HG03571 (cell line): ENCODE data around the gene PCGF2.
A peak's percentile ranks its signal among the peaks of the same experiment; 100 is the strongest.
"Not testable (repeated sequence)": the region's sequence is repeated elsewhere in the genome, so short reads cannot be mapped to it uniquely, and the experiment has no call there.

Source experiments
- ATAC-seq: cut with Tn5 transposase; IDR thresholded peaks from one replicate; pipeline ENCODE4 v1.9.1; 2021; ENCODE audit not compliant: unreplicated experiment

The PCGF2 gene

DNA sequence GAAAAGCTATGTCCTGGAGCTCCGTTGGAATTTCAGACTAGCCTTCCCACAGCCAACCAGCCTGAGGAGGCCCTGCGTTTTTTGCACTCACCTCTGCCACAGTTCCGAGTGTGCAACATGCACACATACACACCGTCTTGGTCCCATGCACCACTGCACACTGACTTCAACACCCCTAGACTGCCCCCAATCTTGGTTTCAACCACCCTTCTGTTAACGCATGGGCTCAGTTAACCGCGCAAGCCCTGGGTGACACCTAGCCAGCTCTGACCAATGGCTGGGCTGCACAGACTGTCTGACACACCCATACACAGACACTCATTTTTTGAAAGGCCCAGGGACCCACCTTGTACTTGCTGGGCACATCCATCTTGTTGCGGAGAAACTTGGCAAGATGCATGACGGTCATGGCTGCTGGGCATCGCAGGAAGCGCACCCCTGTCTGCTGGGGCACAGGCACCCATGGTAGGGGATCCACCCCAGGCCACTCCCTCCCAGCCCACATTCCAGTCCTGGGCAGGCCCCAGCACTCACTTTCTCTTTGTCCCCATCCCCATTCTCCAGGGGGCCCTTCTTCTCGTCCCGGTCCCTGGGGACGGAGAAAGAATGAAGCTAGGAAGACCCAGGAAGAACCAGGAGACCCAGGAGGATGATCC lies 10.0 kb downstream of the PCGF2 start:
- no peak for ATAC-seq

DNA sequence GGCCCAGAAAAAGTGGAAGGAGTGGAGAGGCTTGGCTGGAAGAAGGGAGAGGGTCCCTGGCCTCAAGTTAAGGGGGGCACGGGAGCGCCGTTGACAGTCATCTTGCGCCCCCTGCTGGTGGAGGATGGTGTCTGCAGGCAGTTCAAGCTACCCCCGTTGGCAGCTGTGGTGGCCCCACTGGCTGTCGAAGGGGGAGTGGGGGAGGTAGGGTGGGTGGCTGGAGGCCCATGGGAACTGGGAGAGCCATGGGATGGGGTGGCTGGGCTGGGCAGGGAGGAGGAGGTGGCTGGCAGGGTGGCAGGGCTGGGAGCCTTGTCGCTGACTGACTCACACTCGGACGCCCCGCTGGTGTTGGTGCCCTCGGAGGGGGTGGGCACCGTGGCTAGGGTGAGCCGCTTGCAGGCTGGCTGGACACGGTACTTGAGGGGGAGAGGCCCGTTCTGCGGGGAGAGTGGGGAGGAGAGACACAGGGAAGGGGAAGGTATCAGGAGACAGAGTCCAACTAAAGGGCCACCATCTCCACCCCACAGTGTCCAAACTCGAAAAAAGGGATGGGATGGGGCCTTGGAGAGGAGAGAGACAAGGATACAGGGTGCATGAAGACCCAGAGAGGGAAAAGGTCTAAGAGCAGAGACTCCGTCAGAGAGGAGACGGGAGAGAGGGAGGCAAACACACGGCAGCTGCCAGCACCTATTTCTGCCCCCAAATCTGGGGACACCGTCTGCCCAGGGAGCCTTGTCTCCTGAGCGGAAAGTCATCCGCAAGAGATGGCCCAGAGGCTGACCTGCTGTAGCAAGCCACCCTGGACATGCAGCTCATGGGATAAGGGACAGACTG lies 12.8 kb downstream of the PCGF2 start:
- ATAC-seq, result no peak

DNA sequence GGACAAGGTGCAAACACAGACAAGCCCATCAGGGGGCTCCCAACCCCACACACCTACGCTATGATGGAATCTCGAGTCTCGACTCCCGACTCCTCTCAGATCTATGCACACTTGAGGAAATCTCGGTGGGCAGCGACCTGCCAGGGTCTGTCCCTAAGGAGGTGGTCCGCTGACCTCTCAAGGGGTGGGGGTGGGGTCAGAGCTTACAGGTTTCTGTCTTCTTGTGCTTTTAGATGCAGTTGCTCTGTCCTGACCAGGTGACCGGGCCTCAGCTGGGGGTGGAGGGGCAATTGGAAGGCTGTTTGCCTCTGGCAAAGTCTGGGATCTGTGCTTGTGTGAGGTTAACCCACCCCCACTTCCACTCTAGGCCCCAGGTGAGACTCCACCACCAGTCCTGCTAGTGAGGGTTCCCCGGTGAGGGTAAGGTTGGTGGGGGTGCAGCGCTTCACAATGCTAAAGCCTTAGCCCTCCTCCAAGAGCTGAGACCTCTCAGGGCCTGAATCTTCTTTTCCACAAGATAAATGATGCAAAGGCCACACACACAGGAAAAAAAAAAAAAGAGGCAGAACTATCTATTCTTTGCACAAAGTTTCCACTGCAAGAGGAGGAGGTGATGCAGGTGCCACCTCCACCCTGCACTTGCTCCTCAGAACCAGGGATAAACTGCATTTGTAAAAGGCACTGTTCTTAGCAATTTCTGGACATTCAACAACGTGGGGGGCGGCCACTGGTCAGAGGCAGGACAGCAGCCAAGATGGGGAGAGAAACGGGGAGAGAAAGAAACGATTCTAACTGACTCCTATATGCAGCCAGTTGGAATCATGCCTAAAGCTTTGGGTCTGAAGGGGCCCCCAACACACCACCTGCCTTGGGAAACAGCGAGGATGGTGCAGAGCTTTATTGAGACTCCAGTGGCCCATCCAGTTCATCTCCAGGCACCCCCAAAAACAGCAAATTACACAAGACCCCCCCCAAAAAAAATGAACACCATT lies 13.9 kb downstream of the PCGF2 start:
- no peak for ATAC-seq

DNA sequence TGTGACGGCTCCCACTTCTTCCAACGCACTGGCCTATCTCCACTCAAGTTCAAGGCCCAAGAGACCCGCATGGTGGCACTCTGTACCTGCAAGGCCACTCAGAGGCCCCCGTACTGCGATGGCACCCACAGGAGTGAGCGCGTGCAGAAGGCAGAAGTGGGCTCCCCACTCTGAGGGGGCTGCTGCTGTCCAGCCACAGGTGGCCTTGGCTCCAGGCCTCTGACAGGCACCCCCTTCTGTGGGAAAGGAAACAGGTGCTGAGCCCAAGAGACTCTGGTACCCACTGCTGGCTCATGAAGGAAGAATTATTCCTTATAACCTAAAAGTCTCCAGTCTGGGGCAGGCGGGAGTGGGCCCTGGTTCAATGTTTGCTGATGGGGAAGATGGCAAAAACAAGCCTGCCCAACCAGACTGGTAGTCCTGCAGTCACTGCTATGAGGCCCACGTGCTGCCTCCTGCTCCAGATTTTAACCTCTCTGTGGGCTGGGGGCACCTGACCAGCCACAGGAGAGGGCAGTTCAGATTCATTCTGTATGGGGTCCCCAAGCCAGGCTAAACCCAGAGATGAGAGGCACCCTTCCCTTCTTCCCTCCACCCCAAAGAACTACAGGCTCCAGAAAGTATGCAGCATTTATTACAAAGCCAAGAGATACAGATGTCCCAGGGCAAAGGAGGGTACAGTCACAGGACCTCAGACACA lies 14.7 kb downstream of the PCGF2 start:
- no peak for ATAC-seq

DNA sequence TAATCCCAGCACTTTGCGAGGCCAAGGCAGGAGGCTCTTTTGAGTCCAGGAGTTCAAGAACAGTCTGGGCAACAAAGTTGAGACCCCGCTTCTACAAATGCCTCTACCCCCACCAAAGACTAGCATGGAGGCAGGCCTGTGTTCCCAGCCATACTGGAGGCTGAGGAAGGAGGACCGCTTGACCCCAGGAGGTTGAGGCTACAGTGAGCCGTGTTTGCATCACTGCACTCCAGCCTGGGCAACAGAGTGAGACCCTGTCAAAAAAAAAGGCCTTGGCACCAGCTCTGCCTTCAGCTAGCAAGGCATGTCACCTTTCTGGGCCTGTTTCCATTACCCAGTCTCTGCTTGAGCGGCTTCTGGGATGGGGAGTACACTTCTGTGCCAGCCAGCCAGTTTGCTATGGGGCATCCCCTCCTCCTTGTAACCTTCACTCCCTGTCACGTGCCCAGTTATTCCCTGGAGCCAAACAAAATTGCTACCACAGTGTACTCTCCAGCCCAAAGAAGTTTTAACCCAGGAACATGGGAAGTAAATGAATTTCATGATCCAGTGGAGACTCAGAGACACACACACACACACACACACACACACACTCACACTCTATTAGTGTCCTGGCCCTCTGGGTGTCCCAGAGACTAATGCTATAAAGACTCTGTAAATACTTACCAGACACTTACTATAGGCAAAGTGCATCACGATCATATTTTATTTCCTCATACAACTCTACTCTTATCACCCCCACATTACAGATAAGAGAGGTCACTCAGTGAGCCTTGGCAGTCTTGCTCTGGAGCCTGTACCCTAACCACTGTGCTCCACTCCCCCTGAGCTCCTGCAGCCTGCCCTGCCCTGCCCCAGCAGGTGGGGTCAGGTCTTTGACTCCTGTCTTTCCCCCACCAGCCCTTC lies 15.5 kb downstream of the PCGF2 start:
- ATAC-seq, result no peak

DNA sequence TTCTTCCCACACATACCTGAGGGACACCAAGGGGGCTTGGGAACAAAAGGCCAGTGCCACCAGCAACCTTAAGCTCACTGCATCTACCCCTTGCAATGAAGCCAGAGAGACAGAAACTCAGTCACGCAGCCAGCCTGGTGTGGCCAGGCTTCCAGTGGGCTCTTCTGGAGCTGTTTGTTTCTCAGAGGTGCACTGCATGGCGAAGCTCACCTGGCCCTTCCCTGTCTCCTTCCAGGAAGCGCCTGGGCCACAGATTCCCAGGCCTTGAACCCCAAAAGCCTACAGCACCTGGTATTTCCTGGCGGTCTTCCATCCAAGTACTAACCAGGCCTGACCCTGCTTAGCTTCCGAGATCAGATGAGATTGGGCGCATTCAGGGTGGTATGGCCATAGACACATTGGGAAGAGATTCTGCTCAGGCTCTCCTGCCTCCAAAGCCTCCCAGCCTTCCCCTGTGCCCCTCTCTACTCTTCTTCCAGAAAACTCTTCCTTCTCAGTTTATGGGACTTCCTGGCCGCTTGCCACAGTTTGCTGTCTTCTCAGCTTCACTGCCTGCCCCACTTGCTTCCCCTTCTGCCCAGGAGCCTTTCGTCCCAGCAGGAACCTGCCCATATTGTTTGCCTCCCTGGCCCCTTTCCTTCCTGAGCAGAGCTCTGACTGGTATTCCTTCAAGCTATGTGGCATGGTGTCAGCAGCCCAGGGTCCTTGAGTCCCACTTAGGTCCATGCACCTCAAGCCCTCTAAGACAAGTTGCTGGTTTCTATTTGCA lies 16.4 kb downstream of the PCGF2 start:
- no peak for ATAC-seq

DNA sequence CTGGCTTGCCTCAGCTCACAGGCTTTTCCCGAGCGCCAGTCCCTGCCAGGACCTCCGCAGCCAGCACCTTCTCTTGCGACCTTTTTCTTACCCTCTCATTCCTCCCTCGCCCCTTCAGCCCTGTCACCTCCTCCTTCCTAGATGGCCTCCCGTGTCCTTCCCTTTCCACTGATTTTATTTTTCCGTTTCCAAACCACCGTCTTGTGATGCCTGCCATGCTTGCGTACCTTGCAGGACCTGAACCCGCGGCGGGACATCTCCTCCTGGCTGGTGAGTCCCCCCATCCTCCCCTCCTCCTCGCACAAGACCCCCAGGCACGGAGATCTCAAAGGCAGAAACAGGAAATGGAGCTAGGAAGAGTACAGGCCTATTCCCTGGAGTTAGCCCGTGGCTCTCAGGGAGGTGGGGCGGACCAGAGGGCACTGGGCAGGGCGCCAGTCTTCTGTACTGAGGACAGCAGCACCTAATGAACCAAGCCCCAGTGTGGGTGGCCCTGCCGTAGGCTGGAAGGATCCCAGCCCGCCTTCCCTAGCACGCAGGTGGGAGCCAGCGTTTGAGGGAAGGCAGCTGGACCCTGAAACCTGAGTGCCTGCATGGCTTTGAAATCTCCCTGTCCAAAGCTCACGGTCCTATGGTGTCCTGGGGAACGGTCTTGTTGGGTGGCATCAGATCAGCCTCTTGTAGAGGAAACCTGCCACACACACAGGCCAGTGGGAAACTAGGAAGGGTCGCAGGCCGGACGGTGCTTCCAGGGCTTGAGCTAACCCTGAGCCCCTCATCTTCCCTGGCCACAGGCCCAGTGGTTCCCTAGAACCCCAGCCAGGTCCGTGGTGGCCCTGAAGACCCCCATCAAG lies 17.4 kb downstream of the PCGF2 start:
- ATAC-seq, result no peak

DNA sequence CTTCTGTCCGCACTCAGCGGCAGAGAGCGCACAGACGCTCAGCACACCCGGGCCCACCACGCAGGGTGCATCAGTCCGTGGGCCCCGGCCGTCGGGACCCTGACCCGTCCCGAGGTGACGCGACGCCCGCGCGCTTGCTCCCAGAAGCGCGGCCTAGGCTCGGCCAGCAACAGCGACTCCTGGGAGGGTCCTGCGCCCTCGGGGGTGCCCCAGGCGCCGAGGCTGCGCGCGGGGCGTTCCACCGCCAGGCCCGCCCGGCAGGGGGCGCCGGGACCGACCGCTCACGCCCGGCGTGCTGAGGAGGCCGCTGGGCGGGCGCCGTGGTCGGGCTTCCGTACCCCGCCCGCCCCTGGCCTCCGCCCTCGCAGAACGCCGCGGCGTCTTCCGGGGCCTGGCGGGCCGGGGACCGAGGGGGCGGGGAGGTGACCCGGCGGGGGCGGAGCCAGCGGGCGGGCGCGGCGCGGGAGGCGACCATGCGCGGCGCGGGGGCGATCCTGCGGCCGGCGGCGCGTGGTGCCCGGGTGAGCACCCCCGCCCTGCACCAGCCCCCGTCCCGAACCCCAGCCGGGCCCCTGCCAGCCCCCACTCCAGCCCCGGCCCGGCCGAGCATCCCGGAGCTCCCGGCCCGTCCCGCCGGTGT lies 18.1 kb downstream of the PCGF2 start, which contains the start of gene CISD3:
CISD3 (plus strand) TSS at position 456 of the 640 bp plus-strand sequence; CDS start at position 474, 18 bp downstream.
- peak; percentile 67 for ATAC-seq

DNA sequence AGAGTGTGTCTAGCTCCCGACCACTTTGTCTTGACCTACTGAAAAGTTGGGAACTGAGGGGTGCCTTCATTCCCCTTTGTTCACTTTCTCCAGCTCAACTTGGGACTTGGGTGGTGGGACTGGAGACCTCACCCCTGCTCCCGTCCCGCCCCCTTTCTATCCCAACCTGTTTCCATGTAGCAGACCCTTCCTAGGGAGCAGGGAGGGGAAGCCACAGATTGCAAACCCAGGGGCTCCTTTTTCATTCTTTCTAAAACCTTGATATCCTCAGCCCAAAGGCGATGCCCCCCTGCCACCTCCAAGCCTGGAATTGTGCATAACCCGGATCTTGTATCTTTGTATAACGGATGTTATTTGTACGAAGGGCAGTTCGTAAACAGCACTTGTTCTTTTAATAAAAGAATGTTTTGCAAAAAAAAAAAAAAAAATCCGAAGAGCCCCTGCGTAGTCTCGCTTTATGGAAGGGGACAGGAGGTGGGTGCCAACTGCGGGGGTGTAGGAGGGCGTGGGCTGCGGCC lies 18.7 kb downstream of the PCGF2 start:
- ATAC-seq, result no peak

DNA sequence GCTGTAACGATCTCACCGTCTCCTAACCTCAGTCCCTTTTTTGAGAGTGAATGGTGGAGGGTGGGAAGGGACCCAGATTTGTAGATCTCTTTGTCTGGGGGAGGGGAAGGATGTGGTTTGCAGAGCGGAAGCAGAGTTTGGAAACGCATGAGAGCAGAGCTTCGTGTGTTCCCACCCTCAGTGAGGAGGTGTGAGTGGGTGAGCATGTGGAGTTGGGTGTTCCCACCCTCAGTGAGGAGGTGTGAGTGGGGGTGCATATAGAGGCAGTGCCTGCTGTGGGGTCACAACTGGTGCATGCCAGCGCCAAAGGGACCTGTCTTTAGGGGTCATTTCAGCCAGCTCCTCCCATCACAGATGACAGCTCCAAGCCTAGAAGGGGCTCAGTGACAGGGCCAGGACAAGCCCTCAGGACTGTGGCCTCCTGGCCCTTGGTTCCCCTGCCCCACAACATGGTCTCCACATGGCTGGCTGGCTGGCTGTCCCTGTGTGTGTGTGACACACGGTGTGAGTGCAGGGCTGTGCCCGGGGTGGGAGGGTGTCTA lies 19.8 kb downstream of the PCGF2 start:
- no peak for ATAC-seq

DNA sequence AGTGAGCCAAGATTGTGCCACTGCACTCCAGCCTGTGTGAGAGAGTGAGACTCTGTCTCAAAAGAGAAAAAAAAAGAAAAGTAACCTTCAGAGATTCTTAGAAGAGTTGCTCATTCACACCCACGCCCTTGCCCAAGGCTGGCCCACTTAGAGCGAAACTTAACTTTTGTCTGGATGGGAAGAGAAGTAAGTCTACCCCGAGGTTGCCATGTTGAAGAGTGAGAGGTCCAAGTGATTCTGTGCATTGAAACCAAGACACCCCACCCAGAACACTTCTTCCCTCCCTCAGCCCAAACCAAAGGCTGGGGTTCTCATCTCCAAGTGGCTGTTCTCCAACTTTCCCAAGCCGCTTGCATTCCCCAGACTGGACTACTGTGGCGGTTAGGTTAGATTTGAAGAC lies 20.4 kb downstream of the PCGF2 start:
- no peak for ATAC-seq

DNA sequence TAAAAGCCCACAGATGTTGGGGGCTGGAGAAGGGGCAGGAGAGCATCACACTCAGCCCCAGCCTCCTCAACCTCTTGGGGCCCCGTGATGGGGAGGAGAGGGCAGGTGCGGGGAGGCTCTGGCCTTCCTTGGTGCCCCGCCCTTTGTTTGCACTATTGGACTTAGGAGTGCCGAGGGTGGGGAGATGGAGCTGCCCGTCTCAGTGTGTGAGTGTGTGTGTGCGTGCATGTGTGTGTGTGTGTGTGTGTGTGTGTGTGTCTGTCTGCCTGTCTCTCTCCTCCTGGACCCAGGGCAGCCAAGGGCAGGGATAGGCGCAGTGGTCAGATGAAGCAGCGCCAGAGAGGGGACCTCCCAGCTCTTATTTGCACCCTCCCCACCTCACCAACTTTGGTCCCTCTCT lies 22.0 kb downstream of the PCGF2 start:
- ATAC-seq, result not testable (repeated sequence)

DNA sequence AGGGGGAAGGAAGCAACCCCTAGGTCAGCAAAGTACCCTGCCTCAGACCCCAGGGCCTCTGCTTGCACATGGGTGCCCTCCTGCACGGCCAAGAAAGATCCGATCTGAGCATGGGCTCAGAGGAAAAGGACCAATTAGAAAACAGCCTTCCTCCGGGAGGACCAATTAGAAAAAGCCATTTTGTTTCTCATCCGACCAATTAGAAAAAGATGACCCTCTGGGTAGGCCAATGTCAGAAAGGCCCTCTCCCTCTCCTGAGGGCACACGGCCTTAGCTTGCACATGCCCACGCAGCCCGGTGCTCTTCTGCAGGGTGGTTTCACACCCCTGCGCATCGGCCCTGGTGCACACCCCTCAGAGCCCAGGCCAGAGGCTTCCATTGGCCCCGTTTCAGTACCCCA lies 23.1 kb downstream of the PCGF2 start:
- ATAC-seq, result no peak

DNA sequence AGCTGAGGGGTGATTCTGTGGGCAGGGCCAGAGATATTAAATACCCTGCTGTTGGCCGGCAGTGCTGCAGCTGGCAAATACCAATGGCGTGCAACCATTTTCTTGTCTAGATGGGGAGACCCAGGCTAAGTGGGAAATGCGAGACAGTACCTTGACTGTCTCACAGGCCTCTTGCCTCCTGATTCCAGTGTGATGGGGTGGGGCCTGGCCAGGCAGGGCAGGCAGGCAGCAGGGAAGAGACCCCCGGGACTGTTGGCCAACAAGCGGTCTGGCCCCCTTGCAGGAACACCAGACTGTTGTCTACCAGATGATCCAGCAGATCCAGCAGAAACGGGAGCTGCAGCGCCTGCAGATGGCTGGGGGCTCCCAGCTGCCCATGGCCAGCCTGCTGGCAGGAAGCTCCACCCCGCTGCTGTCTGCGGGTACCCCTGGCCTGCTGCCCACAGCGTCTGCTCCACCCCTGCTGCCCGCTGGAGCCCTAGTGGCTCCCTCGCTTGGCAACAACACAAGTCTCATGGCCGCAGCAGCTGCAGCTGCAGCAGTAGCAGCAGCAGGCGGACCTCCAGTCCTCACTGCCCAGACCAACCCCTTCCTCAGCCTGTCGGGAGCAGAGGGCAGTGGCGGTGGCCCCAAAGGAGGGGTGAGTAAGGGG lies 23.7 kb downstream of the PCGF2 start:
- ATAC-seq, result no peak

DNA sequence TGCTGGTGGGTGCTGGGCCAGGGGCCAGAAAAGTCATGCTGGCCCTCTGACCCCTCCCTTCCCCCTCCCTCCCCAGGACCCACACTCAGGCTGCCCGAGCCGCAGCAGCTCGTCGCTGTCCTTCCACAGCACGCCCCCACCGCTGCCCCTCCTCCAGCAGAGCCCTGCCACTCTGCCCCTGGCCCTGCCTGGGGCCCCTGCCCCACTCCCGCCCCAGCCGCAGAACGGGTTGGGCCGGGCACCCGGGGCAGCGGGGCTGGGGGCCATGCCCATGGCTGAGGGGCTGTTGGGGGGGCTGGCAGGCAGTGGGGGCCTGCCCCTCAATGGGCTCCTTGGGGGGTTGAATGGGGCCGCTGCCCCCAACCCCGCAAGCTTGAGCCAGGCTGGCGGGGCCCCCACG lies 26.3 kb downstream of the PCGF2 start:
- ATAC-seq, result no peak

DNA sequence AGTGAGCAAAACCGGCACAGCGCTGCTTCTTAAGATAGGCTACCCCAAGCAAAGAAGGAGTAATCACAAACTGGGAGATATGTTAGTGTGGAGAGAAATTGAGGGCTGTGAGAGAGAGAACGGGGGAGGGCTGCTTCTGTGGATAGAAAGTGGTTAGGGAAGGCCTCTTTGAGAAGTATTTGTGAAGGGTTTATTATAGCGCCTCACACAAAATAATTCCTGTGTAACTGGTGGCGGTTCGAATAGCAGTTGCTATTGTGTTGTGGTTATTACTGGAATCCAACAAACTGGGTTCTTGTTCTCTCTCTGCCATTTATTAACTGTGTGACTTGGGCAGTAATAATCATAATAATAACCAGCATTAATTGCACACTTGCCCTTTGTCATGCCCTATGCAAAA lies 27.2 kb downstream of the PCGF2 start:
- ATAC-seq, result no peak
